GM19193 (cell line): ENCODE measurements around the gene CLEC16A.

Experiments
- POLR2A ChIP-seq: IDR thresholded peaks from 4 replicates; pipeline ENCODE4 v1.6.1; 2011; ENCODE audit not compliant: insufficient read depth, insufficient read length; ENCODE audit errors: extremely low read depth

The CLEC16A gene

GRCh38 chr16:10922328-10923145 is 21.8 kb upstream of the CLEC16A start:
- TF ChIP-seq POLR2A, result no peak

GRCh38 chr16:10923146-10923649 is 21.2 kb upstream of the CLEC16A start:
- peak; percentile 19 for TF ChIP-seq POLR2A

- TF ChIP-seq POLR2A, result no peak
Measured at GRCh38 chr16:10923650-10924214, 20.6 kb upstream of the CLEC16A start.

GRCh38 chr16:10926094-10926493 is 18.3 kb upstream of the CLEC16A start:
- no peak for TF ChIP-seq POLR2A

GRCh38 chr16:10926867-10927266 is 17.5 kb upstream of the CLEC16A start:
- no peak for TF ChIP-seq POLR2A

GRCh38 chr16:10927497-10928112 is 16.8 kb upstream of the CLEC16A start:
- TF ChIP-seq POLR2A, result no peak

- TF ChIP-seq POLR2A, result peak; percentile 35
Measured at GRCh38 chr16:10929853-10930754, 14.3 kb upstream of the CLEC16A start.

- peak; percentile 2 for TF ChIP-seq POLR2A
Measured at GRCh38 chr16:10930755-10931093, 13.6 kb upstream of the CLEC16A start.

GRCh38 chr16:10931134-10931533 is 13.2 kb upstream of the CLEC16A start:
- peak; percentile 21 for TF ChIP-seq POLR2A

- TF ChIP-seq POLR2A, result no peak
Measured at GRCh38 chr16:10931977-10932632, 12.3 kb upstream of the CLEC16A start.

- TF ChIP-seq POLR2A, result no peak
Measured at GRCh38 chr16:10932959-10933710, 11.2 kb upstream of the CLEC16A start.

- TF ChIP-seq POLR2A, result peak; percentile 12
Measured at GRCh38 chr16:10933865-10934264, 10.5 kb upstream of the CLEC16A start.

GRCh38 chr16:10934325-10935107 is 9.8 kb upstream of the CLEC16A start:
- no peak for TF ChIP-seq POLR2A

GRCh38 chr16:10935226-10935915 is 9.0 kb upstream of the CLEC16A start:
- no peak for TF ChIP-seq POLR2A
